RPMI7951 (cell line): ENCODE data around the gene C1orf167. TPM values are rescaled to one million over a fixed set of nuclear protein-coding genes. Genes with fewer than 3 reads are reported as not detected.
A peak's percentile ranks its signal among the peaks of the same experiment; 100 is the strongest.

Experiments
- DNase-seq: peaks from one replicate; pipeline ENCODE4 v3.0.0-alpha.2; 2012; ENCODE audit warnings: low read depth
- total RNA-seq: library from RNA; depleted of rRNA; stranded (reverse); fragments of >200 nt; shearing (Covaris generic); gene quantifications from 2 replicates; pipeline ENCODE4 v1.2.3, GENCODE V29; 2014

C1orf167 gene
- total RNA-seq, 1 experiment from 2014 or later = not detected

DNA sequence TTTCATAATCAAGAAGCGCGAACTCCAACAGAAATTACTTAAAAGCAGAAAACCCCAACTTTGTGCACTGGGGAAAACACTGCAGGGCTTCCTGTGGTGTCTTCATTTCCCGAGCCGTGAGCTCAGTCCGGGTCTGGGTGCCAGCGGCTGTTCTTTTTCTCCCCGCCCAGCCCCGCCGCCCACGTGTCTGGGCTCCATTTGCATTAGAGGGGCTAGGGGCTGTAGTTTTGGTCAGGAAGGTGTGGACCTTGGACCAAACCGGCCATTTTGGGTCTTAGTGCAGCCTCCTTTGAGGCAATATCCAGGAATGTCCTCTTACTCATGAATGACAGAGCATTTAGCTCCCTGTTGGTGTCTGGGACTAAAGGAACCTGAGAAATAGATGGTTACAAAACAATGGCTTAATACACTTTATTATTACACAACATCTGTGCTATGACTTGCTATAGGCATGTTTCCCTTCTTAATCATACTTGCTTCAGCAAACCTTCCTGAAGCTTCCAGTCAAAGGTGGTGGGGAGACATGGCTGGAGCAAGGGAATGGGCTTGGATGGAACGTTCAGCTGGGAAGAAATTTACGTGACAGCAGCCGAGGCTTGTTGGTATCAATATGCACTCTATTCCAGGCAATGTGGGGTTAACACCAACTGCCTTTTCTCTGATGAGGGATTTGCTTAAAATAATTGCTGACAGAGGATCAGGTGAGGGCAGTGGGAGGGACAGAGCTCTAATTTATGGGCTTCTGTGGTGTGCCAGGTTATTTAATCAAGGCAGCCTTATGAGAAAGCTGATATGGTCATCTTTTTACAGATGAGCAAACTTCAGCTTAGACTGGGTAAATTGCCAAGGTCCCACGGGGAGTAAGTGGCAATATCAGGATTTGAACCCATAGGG is 25.0 kb upstream of the C1orf167 start:
- DNase-seq = peak; percentile 59

DNA sequence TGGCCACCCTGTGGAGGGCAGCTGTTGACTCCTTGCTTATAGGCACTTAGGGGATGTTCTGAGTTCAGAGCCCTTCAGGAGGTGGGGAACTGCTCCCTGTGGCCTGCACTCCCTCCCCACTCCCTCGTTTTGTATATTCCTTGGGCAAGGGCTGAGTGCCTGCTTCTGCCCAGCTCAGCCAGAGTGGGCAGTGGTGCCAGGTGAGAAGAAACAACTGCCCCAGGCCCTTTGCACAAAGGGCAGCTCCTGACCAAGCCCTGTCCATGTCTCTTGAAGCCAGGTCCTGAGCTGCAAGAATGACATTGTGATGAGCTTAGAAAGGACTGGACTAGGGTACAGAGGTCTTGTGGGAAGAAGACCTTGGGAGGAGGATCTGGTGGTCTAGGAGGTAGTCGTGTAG is 23.9 kb upstream of the C1orf167 start:
- DNase-seq = no peak

DNA sequence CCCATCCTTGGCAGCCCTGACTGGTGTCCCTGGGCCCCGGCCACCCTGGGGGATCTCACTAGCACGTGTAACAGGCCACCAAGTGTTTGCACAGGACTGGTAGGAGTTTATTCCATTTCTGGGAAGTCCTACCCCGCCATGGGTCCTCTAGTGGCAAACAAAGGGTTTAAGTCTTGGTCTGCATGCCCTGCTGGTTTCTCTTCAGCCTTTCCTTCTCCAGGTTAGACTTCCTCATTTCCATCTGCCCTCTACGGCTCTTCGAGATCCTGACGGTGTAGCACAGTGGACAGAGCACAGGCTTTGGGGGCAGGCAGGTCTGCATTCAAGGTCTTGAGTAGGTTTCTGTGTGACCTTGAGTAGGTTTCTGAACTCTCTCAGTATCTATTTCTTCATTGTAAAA is 23.2 kb upstream of the C1orf167 start:
- no peak for DNase-seq

DNA sequence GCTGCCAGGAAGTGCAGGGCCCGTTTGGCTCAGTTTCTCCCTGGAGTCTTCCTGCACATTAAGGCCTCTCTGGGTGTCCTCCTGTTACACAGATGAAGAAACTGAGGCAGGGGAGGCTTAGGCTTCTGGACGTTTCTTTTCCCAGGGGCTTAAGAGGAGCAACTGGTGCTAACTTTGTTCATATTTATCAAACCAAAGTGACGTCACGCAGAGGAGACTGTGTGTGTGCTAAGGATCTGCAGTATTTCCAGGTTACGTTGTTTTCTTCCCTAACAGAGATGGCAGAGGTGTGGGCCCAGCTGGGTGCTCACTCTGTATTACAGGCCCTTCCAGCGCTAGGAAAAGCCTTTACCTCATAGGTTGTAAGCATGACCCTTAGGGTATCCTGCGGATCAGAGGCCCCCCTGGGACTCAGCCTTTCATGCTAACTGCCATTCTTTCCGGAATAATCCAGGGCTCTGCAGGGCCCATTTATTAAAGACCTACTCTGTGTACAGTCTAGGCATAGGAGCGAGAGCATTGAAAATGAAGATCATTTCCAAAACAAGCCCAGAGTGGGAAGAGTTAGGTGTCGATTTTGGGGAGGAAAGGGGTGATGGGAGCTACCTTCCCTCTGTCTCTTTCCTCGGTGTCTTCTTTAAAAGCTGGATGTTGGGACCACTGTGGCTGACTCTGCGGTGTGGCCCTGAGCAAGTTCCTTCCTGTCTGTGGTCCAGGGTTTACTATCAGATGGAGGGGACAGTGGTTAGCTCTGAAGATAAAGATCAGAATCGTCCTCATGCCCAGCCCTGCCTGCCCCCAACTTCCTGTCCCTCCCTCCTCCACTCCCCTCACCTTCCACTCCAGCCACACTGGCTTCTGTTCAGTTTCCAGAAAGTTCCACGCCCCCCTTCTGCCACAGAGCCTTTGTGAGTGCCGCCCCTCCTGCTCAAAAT is 21.5 kb upstream of the C1orf167 start:
- DNase-seq = peak; percentile 57

DNA sequence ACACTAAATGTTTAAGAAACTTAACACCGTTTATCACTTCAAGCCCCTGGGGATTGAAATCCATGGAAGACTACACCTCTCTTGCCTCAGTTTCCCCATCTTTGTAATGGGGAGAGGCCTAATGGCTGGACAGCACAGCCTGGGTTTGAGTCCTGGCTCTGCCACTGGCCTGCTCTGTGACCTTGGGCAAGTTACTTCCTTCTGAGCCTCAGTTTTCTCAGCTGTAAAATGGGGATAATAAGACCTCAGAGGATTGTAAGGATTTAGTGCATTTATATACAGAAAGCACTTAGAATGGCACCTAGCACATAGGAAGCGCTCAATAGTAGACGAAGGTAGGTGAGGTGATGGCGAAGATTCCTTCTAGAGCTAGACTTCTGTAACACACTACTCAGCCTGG is 20.5 kb upstream of the C1orf167 start:
- no peak for DNase-seq

DNA sequence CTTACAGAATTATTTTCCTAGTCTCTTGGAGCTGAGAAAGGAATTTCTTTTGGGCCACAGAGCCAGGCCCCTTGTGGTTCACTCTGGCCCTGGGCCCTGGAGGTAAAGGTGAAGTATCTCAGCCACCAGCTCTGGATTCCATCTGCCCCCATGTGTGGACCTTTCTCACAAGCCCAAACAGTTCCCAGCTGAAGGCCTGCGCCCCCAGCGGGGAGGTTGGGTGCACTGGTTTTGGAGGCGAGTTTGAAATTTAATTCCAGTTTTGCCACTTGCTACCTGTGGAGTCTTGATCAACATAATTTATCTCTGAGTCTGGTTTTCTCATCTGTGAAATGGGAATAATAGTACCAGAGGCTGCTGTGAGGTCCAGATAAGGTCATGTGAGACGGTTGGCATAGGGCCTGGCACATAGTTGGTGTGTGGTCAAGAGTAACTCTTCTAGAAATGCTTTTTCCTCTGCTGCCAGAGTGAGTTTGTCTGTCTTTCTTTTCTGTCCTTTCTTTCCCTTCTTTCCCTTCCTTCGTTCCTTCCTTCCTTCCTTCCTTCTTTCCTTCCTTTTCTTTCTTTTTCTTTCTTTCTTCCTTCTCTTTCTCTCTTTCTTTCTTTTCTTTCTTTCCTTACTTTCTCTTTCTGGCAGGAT is 20.0 kb upstream of the C1orf167 start:
- DNase-seq = no peak

DNA sequence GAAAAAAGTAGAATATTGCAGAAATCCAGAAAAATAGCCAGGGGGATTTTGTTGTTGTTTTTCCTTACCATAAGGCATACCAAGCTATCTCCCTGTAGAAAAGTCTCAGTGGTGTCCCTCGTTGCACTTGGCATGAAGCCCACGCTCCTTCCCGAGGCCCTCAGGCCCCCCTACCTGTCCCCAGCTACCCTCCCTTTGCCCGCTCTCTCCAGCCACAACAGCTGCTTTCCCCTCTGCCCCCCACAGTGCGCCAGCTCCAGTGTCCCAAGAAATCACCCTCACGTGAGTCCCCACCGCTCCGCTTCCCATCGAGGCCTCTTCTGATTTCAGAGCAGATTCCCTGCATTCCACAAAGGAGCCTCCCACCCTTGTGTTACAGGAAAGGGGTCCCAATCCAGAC is 17.7 kb upstream of the C1orf167 start:
- DNase-seq = no peak

DNA sequence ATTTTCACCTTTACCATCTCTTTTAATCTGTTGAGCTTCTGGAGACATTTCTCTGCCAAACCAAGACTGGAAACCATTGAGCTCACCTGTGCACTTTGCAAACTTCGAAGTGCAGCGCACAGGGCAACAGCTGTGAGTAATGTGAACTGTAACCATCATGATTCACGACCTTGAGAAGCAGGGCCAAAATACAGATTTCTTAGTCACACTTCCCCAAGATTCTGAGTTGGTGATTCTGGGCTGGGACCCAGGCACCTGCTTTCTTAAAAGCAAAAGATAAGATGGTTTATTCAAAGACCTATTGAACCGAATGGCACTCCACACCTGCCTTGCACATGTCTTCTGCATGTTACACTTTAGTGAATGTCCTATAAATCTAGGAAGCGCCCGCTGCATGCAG is 15.9 kb upstream of the C1orf167 start:
- no peak for DNase-seq

DNA sequence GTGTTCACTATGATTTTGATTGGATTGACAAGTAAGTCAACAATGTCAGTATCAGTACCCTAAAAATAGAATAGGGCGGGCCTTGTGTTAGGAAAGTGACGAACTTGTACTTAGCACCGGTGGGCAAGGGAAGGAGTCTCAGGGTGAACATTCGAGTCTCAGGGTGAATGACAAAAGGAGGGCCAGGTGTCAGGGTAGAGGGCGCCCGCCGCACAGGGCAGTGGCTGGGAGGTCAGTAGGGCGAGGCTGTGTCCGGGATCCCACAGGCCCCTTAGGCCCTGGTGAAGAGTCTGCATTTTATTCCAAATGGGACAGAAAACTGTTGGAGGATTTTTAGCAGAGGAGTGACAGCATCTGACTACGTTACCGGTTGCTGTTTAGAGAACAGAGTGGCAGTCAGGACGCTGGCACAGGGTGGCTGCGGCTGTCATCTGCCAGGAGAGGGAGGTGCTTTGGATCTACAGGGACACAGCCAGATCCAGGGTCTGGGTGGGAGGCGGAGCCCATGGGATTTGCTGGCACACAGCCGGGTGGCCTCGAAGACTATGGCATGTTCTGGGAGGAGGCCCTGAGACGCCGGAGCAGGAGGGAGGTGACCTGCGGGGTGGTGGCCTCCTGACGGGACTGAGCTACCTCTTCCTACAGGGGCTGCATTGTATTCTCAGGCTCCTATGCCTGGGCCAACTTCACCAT is 15.1 kb upstream of the C1orf167 start:
- no peak for DNase-seq

DNA sequence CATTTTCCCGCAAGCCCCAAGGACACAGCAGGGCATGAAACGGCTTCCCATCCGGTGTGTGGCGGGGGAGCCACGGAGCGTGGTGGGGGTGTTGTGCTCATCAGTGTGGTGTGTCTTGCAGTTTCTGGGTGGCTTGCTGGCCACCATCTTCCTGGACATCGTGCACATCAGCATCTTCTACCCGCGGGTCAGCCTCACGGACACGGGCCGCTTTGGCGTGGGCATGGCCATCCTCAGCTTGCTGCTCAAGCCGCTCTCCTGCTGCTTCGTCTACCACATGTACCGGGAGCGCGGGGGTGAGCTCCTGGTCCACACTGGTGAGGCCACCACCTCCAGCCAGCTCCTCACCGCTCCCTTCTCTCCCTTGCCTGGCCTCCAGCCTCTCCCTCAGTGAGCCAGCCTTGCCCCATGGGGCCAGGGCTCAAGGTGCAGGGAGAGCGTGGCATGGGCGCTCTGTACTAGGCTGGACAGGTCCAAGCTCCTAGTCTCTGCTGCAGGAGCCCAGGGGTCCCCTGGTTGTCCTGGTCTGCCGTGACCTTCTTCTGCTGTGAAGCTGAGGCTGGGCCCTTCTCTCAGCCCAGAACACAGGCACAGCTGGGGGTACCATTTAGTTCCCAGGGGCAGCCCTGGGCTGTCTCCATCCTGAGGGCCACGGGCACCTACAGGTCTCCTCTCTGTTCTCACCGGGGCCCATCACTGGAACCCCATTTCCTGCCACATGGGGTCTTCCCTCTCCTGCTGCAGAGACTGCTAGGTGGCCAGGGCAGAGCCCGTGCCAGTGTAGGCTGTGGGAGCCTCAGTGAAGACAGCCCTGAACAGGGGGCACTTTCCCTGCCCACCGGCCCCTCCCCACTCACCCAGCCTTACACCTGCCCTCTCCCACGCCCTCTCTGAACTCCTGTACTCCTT is 13.4 kb upstream of the C1orf167 start:
- no peak for DNase-seq

DNA sequence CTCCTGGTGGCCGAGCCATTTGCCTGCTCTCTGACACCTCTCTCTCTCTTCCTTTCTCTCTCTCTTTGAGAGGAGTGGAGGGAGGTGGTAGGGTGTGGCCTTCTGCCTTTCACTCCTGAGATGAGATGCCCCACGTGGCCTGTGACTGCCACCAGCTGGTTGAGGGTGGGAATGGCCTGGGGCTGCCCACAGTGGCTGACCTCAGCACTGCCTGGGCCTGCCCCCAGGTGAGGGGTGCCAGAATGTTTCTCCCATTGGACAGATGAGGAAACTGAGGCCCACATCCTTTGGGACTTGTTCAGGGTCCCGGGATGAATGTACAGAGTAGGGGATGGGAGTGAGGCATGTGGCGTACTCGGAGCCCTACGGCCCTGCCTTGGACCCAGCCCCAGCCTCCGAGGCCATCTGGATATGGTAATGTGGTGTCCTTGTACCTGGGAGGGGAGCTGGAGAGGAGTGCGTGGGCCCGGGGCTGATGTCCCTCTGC is 12.7 kb upstream of the C1orf167 start:
- peak; percentile 29 for DNase-seq

DNA sequence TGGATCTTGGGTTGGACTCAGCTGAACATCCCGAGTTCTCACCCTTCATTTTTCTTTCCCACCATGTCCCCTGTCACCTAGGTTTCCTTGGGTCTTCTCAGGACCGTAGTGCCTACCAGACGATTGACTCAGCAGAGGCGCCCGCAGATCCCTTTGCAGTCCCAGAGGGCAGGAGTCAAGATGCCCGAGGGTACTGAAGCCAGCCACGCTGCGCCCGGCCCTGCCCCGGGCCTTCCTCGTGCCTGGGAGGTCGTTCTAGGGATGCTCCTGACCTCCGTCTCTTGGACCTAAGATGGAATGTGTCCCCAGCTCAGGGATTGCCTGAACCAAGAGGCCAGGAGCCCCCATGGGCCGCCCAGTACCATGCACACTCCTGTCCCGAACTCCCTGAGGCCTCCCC is 12.0 kb upstream of the C1orf167 start:
- no peak for DNase-seq

DNA sequence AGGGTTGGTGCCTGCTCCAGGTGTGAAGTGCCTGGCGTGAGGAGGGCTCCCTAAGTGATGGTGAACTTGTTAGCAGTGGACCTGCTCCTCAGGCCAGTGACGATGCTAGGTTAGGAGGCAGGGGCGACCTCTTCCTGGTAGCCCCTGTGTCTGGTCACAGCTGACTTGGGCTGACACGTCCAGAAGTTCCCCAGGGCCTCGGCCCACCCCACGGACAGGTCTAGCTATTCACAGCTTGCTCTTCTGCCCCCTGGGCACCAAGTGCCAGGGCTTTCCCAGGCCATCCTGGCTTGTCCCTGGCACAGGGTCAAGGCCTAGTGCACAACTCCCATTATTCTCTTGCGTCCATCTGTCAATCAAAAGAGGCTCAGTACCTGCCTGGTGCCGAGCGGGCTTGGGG is 10.9 kb upstream of the C1orf167 start:
- DNase-seq = no peak

DNA sequence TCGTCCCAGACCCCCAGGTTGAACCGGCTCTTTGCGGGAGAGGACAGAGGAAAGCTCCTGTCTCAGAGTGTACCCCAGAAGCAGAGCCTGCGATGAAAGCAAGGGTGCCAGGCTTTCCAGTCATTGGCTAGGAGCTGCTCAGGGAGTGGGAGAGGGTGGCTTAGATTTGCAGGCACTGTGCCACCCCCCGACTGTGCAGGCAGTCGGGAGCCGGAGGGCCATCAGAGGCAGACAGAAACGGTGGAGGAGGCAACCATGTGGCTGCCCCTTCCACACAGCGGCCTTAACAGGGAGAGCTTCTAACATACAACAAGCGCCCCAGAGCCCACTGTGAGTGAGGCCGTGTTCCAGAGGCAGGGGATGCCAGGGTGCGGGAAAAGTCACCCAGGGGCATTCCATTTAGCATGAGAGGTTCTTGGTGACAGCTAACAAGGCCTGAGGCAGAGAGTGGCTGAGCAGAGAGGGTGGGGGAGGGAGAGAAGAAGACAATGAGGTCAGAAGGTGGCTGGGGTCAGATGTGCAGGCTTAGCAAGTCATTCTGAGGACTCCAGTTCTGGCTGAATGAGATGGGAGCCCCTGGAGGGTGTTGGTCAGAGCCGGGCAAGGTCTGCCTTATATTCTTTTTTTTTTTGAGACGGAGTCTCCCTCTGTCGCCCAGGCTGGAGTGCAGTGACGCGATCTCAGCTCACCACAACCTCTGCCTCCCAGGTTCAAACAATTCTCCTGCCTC is 9.5 kb upstream of the C1orf167 start:
- DNase-seq = no peak

DNA sequence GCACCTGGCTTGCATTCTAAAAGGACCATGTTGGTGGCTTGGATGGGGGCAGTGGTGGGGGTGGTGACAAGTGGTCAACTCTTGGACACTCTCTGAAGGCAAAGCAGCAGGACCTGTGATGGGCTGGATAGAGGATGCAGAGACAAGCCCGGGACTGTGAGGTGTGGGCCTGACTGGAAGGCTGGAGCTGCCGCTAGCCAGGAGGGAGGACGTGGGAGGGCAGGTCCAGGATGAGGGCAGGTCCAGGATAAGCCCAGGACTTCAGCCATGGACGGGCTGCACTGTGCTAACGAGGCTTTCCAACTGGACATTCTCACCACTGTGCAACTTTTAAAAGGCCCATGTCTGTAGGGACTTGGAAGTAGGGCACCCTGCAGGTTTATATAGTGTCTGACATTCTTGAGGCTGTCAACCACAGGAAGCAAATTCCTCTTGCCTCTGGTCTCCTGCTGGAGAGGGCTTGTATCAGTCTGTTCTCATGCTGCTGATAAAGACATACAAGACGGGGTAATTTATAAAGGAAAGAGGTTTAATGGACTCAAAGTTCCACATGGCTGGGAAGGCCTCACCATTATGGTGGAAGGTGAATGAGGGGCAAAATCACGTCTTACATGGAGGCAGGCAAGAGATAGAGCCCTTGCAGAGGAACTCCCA is 8.3 kb upstream of the C1orf167 start:
- peak; percentile 11 for DNase-seq

DNA sequence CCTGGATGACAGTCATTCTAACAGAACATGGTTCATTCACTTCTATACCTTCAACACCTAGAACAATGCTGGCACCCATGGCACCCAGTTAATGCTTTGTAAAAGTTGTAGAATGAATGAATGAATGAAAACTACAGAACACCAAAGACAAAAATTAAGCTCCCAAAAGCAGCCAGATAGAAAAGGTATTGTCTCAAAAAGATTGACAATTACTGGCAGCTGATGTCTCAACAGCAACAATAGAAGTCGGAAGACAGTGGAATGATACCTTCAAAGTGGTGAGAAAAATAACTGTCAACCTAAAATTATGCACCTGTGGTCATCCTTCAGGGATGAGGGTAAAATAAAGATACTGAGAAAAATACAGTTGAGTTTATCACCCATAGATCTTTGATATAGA is 4.9 kb upstream of the C1orf167 start:
- no peak for DNase-seq

DNA sequence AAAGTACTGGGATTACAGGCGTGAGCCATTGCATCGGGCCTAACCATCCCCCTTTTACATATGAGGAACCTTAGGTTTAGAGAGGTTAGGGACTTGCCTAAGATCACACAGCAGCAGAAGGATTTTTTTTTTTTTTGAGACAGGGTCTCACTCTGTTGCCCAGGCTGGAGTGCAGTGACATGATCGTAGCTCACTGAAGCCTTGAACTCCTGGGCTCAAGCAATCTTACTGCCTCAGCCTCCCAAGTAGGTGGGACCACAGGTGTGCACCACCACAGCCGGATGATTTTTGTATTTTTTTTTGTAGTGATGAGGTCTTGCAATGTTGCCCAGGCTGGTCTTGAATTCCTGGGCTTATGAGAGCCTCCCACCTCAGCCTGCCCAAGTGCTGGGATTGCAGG is 2.2 kb upstream of the C1orf167 start:
- no peak for DNase-seq

DNA sequence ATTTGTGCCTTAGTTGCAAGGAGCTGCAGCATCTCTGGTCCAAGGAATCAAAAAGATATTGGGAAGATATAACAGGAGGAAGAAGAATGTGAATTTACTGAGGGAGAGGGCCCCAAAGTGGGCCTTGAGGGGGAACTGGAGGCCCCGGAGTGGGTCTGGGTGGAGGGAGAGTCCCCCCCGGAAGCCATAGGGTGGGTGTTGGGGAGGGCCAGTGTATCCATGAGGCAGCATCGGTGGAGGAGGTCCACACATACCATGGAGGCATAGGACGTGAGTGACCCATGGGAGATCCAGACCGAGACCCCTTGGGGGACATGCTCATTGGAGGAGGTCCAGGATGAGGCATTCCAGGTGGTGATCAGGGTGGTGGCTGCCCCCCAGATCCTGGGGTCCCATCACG is 708 bp upstream of the C1orf167 start:
- DNase-seq = no peak

DNA sequence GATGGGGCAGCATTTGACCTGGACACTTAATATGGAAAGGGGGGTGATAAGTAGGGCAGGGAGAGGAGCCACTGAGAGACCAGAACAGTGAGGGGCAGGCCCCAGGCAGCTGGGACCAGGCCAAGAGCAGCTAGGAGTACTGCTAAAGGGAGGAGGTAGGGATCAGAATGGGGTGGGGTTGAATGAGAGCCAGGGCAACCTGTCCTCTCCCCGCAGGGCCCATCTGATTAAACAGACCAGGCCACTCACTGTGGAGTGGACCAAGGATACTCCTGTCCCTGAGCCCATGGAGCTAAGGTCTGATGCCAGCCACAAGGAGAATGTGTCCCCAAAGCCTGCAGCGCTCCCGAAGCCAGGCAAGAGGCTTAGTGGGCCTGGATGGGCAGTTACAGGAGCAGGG is 2.1 kb downstream of the C1orf167 start:
- no peak for DNase-seq
